Stimulated activated CD8-positive, alpha-beta memory T cell treated with anti-CD3 and anti-CD28 coated beads, Interleukin-4, amount 100 ng/mL, for 48 hours (primary cell): ENCODE measurements around the gene FSCB.
"Not testable (repeated sequence)": the region's sequence is repeated elsewhere in the genome, so short reads cannot be mapped to it uniquely, and the experiment has no call there.

Source experiments
- DNase-seq: peaks from one replicate; pipeline ENCODE4 v3.0.0-alpha.2; 2020

The FSCB gene

DNA sequence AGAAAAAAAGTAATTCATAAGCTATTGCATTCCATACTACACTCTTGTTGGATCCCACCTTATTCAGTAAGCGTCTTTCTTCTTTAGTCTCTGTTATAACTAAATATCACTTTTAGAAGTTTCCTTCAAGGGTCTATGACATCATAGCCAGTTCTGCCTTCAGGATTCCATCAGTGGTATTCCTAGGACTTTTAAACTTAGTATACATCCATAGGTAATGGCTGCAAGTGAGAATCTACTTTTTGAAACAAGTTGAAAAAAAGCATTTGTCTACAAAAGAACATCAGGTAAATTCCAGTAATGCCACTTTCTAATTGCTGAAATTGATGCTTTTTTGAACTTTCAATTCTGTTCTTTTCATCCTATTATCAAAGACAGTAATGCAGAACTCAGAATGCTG, at the start of gene FSCB:
Gene FSCB, minus strand, starts transcription at position 101 of the 400 bp plus-strand sequence. CDS start 296 bp downstream, outside the sequence.
- DNase-seq: no peak

GRCh38 chr14:44531658-44532057, 24.6 kb upstream of the FSCB start:
- no peak for DNase-seq

DNA sequence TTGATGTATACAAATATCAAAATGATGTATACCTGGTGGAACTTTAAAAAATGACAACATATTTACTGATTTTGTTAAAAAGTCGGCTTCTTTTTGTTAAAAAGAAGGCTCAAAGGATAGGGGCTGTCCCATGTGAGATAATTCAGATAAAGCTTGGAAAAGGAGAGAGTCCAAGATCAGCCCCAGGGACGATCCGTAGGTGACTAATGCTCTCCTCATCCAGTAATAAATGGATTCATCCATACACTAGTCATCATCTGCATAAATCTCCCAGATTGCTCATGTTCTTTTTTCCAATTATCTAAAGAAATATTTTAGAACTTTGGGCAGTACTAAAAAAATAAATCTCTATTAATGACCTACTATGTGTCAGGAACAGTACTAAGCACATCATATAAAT, 23.4 kb upstream of the FSCB start:
- no peak for DNase-seq

DNA sequence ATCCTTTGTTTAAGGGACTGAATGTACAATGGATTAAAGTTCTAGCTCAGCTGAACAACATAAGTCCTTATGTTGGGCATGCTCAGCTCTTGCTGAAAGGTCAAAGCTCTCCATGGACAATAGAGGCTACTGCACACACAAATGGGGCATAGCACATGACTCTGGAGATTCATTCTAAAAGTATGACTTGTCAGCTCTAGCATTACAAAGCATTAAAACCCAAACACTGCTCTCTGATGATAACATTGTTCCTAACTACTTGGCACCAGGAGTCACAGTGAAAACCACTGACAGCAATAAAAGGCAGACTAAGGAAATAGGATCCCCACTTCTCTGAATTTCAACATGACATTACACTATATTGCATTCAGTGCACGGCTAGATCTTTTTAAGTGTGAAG, 21.9 kb upstream of the FSCB start:
- DNase-seq: no peak

DNA sequence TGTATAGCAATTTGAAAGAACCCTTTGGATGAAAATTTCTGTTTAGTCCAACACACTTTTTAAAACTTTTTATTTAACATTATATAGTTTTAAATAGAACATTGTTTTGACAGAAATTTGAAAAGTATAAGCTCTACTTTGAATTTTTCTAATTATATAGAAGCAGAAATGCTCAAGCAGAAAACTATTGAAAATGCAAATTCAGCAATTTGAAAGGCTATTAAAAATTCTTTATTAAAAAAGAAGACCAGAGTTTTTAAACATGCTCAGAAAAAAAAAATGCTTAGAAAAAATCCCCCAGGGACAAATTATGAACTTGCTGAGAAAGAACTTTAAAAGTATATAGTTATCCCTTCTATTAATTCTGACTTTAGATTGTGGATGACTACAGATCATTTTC, 21.1 kb upstream of the FSCB start:
- no peak for DNase-seq

DNA sequence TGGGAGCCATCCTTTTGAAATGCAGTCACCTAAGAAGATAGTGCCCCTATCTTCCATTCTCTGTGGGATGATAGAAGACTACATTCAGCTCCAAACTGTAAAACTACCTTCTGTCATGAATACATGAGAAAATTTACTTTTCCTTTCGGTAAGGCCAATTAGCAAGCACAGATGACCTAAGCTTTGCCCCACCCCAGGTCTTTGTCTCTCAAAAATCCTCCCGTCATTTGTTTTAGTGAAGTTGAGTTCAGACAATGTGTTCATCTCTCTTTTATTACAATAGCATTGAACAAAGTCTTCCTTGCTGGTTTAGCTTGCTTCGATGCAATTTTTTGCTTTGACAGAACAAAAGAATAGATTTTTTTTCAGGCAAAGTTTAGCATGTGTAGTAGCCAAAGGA, 18.2 kb upstream of the FSCB start:
- DNase-seq: no peak

- not testable (repeated sequence) for DNase-seq
Measured at GRCh38 chr14:44515668-44516067, 8.6 kb upstream of the FSCB start.

DNA sequence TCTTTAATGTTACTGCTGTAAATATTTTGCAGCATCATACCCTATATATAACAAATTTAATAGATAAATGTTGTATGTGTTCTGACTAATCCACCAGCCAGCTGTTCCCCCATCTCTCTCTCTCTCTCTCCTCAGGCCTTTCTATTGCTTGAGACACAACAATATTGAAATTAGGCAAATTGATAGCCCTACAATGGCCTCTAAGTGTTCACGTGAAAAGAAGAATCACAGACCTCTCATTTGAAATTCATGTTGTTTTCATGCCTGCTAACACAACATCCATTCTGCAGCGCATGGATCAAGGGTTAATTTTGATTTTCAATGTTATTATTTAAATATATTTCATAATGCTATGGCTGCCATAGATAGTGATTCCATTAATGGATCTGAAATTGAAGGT, 1.8 kb upstream of the FSCB start:
- DNase-seq: no peak

- DNase-seq: no peak
Measured at GRCh38 chr14:44505588-44505987, 1.5 kb downstream of the FSCB start.

DNA sequence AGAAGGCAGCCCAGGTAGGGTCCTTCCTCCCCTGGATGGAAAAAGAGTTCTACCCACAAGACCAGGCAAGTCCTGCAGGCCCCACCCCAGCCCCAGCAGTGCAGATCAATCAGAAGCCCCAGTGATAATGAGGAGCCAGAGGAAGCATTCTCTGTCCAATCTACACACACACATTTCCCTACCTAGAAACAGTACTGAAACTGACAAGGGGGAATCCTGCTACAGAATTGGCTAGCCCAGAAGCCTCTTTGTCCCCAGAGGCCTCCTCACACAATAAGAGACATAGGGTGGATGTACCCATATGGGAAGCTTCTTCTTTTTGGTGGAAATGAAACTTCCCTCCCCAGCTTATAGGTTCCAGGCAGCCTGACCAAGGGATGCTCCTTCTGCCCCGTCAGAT, 9.9 kb downstream of the FSCB start:
- no peak for DNase-seq

DNA sequence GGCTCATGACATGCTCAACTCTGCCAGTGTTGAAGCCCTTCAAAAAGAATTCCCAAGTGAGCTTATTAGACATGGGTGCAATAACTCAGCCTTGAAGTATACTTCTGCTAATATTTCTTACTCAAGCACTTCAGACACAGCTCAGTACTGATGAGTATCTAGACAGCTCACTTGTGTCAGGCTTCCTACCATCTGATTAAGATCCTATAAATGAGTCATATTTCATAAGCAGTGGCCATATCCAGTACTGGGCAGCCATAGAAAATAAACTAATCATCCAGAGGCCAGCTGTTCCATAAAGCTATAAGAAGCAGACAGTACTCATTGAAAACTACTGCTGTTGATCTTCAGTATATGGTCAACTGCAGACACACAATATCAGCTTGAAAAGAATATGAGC, 12.9 kb downstream of the FSCB start:
- DNase-seq: no peak

DNA sequence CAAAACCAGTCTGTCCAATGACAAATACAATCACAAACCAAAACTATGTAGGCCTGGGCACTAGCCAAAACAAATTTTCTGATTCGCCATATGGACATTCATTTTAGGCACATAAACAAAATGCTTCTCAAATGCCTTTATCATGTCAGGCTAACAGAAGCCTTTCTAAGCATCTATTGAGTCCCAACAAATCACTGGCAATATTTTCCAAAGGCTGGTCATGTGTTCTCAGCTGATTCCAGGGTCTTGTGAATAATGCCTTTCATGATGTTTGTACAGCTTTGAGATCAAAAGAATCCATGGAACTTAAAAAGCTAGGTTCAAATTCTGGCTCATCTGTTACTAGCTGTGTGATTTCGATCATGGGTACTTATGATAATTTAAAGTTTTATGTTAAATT, 16.1 kb downstream of the FSCB start:
- DNase-seq: no peak

DNA sequence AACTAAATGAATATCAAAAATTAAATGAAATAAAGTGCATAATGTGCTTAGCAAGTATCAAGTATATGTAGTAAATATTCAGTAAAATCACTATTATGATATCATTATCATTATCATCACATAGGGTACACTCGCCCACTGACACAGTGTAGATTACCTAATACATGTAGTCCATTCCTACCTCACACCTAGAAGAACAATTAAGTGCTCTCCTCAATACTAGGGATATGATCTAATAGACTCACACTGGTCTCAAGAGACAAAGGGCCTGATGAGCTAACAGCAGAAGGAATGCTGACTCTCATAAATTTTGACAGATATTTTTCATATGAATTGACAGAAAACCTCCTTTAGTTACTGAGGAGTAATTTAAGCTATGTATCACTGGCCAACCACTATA, 29.1 kb downstream of the FSCB start:
- no peak for DNase-seq

DNA sequence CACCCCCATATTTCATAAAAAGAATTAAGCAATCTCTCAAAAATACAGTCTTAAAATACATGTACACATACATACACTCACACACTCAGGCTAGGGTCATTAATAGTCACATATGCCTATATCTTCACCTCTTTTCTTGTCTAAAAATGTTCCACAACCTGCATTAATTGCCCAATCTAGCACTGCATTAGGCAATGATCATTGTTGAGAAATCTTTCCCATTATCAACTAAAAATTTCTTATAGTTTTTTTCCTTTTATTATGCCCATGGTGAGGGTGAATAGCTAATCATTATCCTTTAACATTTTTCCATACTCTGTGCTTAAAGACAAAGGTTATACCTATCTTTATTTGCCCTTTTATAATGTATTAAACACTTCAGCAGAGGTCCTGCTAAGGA, 38.3 kb downstream of the FSCB start:
- no peak for DNase-seq

- no peak for DNase-seq
Measured at GRCh38 chr14:44463356-44464004, 43.6 kb downstream of the FSCB start.

DNA sequence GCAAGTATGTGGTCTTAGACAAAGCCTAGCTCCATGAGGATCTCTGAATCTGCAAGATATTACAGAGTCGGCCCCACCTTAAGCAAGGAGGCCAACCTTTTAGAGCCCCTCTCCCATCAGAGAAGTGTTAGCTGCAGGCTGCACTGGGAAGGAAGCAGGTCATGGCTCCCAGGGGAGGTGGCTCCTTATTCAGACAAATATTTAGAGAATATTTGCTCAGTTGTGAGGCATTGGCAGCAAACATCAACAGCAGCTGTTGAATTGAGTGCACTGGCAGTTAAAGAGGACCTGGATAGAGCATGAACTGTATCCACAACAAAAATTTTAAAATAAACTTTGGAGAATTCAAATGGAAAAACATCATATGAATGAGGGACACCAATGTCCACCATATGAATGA, 44.7 kb downstream of the FSCB start:
- DNase-seq: no peak

- no peak for DNase-seq
Measured at GRCh38 chr14:44461811-44462210, 45.3 kb downstream of the FSCB start.
